NCI-H2107 treated with DMSO at 0.1 percent for 48 hours (cell line): ENCODE results near the gene GNAL.
A peak's percentile ranks its signal among the peaks of the same experiment; 100 is the strongest.
"Not testable (repeated sequence)": the region's sequence is repeated elsewhere in the genome, so short reads cannot be mapped to it uniquely, and the experiment has no call there.

Source experiments
- DNase-seq: peaks from one replicate; lab custom pipeline; 2025; ENCODE audit not compliant: unreplicated experiment; lab: John Stamatoyannopoulos, UW

The GNAL gene

DNA sequence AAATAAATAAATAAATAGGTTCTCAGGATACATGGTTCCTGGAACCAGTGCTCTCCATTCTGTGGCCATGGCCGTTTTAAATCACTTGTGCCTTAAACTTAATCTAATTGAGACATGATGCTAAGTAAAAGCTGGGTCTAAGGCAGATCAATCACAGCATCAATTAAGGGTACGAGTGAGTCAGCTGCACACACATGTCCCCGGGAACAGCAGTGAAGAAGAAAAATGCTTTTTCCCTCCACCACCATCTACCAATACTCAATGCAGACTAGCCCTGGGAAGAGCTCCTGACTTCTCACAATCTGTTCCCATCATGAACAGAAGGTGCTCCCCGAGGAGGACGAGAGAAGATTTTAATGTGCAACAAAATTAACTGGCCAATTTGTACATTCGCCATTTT is 155.4 kb downstream of the GNAL start:
- DNase-seq, result no peak

DNA sequence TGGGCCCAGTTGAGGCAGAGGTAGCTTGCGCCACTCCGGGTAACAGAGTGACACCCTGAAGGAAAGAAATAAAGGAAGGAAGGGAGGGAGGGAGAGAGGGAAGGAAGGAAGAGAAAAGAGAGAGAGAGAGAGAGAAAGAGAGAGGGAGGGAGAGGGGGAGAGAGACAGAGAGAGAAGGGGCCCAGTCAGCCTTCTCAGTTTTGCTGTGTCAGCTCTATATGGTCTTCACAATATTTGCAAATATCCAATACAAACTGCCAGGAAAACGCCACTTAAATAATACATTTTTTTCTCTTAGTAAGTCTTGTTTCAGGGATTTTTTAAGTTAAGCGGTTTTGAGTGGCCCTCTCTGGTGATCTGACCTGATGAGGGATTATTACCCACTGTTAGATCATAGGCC is 156.6 kb downstream of the GNAL start:
- DNase-seq, result no peak

DNA sequence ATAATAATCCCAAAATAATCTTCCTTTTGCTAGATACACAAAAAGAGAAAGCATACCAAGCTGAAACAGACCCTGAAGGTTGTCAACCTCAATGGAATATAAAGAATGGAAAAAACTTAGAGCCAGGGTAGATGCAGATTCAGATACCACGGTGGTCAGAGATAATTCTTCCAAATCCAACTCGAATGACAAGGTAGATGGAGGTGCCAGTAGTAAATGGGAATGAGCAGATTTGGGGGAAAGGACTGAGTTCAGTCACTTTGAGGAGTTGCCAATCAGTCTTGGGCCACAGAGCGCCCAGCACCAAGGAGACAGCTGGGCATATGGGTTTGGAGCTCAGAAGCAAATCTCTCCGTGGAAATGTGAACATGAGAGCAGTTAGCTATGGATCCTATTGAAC is 158.7 kb downstream of the GNAL start:
- no peak for DNase-seq

DNA sequence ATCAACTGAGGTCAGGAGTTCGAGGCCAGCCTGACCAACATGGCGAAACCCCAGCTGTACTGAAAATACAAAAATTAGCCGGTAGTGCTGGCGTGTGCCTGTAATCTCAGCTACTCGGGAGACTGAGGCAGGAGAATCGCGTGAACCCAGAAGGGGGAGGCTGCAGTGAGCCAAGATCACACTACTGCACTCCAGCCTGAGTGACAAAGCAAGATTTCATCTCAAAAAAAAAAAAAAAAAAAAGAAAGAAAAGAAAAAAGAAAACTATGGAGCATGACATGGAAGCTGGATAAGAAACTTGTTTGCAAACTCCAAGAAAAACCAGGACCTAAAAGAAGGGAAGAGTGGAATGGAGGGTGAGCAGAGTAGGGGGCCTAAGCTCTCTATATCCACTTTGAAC is 160.2 kb downstream of the GNAL start:
- no peak for DNase-seq

DNA sequence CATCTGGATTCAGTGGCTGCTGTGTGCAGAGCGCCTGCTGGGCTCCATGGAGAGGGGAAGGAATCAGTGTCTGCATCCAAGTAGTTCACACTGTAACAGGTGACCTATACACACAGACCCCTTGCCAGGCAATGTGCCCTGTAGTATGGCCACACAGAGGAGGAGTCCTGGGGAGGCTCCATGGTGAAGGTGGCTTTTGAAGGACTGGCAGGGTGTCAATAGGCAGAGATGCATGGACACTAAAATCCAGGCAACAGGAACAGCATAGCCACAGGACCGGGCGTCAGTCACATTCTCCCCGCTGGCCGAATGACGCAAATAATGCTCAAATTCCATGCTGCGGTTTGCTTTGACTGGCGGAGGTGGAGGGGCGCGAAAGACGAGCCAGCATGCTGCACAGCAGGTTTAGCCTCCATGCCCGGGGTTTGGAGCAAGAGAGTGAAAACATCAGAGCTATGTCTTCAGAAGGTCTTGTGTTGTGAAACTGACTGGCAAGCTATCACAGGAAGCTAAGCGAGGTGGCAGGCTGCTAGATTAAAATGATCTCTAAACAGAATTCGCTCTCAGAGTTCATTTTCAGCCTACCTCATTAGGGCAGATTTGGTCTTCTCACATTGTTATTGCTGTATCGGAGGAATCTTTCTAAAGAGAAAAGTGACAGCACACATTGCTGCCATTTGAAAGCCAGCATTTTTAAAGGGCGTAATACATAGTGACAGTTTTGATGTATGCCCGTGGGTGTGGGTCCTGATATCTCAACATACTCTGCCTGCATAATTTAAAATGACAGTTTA is 161.0 kb downstream of the GNAL start:
- peak; percentile 45 for DNase-seq

DNA sequence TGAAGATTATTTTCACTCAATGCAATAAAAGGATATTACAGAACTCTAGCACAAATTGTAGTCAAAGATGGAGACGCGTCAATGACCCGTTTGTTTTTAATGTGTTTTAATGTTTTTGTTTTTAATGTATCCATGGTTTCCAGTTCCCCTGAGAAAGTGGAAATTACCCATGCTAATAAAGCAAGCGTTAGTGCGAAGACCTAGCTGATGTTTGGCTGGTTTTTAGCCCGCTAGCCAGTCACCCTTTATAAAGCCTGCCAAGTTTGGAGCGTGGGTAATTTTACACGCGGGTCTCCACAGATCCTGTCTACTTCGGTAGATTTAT is 161.7 kb downstream of the GNAL start:
- DNase-seq, result no peak

DNA sequence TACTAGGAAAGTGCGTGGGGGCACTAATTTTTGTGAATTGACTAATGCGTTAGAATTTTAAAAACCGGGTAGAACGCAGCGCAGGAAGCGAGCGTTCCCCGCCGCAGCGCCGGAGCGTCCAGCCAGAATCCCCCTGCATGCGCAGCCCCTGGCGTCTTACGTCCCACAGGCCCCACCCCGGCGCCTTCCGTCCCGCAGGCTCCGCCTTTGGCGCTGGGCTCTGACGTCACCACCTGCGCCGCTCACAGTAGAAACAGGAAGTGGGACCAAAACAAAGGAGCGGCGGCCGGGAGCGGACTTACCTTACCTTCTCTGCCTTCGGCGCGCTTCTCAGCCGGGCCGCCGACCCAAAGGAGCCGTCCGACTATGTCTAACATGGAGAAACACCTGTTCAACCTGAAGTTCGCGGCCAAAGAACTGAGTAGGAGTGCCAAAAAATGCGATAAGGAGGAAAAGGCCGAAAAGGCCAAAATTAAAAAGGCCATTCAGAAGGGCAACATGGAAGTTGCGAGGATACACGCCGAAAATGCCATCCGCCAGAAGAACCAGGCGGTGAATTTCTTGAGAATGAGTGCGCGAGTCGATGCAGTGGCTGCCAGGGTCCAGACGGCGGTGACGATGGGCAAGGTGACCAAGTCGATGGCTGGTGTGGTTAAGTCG is 162.2 kb downstream of the GNAL start, which contains the start of gene CHMP1B:
TSS of gene CHMP1B (plus strand) at position 268 of the 660 bp plus-strand sequence. CDS start at position 367, 99 bp downstream.
- peak; percentile 41 for DNase-seq

DNA sequence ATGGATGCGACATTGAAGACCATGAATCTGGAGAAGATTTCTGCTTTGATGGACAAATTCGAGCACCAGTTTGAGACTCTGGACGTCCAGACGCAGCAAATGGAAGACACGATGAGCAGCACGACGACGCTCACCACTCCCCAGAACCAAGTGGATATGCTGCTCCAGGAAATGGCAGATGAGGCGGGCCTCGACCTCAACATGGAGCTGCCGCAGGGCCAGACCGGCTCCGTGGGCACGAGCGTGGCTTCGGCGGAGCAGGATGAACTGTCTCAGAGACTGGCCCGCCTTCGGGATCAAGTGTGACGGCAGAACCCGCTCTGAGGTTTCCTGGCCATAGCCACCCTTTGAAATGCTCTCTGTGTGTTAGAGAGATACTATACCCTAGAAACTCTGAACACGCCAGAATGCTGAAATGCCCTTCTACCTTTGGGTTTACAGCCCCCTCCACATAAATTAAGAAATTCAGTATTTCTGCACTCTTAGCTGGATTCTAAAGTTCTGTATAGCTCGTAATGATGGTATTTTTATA is 162.8 kb downstream of the GNAL start:
- DNase-seq, result no peak

DNA sequence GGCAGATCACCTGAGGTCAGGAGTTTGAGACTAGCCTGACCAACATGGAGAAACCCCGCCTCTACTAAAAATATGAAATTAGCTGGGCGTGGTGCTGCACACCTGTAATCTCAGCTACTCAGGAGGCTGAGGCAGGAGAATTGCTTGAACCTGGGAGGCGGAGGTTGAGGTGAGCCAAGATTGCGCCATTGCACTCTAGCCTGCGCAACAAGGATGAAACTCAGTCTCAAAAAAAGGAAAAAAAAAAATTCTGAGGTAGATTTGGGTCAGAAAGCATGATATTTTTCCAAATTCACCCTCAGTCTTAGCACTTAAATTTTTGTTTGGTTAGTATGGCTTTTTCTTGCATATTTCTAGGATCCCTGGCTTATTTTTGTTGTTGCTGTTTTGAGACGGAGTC is 165.5 kb downstream of the GNAL start:
- not testable (repeated sequence) for DNase-seq

DNA sequence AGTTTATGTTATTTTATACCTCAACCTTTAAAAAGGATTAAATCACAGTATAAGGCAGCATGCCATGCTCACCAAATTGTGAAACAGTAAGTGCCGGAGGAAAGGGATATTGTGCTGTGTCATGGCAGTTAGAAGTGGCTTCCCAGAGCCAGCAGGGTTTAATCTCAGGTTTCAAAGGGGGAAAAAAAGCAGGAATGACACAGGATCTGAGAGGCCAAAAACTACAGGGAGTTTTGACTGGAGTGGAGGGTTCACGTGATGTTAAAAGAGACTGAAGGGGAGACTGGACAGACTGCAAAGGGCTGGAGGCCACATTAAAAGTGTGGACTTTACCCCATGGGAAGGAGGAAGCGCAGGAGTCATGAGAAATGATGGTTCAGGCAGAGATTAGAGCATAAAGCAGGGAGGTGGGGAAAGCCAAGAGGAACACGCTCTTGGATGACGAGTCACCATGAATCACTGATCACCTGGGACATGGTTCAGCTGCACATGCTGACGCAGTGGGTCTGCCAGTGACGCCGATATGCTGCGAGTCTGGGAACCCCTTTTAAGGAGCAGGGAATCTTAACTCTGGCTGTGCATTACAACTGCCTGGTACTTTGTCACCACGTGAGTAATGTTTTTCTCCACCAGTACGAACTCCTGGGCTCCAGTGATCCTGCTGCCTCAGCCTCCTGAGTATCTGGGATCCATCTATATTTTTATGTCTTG is 168.3 kb downstream of the GNAL start:
- DNase-seq, result peak; percentile 59

DNA sequence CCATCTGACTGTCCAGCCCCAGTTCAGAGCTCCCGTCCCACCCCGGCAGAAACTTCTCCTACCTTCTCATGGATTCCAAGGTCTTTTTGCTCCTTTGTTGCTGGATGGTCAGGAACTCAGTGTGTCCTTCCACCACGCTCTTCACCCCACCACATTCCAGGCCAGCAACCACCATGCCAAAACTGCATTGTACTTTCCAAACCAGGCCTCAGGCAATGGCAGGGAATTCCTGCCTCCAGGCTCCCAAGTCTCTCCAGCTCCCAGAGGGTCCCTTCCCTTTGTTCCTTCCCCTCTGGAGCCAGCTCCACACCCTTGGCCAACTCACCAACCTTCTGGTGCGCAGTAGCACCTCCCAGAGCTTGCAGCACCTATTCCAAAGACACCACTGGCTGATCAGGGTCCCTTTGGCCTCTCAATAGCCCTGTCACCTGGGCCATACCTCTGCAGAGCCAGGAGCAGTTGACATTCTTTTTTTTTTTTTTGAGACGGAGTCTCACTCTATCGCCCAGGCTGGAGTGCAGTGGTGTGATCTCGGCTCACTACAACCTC is 170.3 kb downstream of the GNAL start:
- no peak for DNase-seq

DNA sequence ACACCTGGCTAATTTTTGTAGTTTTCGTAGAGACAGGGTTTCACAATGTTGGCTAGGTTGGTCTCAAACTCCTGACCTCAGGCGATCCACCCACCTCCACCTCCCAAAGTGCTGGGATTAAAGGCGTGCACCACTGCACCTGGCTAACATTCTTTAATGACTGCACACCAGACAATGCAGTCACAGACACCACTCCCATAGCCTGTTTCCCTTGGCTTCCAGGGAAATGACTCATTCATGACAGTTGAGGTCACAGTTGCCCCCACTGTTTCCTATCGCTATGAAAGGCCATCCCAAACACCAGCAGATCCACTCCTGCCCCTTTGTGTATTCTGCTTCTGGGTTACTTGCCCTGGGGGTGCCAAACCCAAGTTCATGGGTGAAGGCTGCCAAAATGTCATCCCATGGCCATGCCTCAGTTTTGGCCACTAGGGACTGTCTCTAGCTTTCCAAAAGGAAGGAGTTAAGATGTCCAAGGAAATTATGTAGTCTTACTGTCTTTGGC is 170.9 kb downstream of the GNAL start:
- no peak for DNase-seq

DNA sequence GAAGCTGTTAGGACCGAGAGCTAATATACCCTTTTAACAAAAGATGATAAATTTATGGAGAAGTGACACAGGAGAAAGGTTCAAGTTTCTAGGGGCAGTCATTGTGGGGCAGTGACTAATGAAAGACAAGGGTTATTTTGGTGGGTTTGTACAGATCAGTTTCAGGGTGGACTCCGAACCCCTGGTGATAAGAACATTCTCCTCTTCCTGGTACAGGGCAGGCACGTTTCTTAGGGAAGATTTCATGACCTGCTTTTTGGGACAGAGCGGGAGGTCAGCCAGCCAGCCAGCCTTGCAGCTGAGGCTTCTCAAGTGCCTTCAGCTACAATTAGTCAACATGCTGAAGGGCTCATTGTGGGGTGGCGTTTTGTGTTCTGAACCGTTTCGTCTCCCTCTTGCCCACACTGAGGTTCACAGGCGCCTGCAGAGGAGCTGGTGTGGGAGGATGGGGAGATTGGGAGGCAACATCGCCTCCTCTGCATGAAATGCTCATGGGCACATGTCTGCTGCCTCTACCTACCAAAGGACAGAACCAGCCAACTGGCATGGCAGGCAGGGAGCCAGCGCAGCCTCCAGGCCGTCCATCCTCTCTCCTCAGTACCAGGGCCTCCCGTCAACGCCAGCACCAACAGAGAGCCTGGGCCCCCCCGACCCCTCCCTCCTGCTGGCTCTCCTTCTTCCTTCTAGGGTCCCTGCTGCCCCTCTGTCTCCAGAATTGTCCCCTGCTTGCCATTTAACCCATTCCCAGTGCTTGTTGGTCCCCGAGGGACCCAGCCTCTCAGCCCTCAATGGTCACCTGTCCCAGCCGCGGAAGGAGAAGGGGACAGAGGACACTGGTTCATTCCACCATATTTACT is 171.8 kb downstream of the GNAL start:
- no peak for DNase-seq

DNA sequence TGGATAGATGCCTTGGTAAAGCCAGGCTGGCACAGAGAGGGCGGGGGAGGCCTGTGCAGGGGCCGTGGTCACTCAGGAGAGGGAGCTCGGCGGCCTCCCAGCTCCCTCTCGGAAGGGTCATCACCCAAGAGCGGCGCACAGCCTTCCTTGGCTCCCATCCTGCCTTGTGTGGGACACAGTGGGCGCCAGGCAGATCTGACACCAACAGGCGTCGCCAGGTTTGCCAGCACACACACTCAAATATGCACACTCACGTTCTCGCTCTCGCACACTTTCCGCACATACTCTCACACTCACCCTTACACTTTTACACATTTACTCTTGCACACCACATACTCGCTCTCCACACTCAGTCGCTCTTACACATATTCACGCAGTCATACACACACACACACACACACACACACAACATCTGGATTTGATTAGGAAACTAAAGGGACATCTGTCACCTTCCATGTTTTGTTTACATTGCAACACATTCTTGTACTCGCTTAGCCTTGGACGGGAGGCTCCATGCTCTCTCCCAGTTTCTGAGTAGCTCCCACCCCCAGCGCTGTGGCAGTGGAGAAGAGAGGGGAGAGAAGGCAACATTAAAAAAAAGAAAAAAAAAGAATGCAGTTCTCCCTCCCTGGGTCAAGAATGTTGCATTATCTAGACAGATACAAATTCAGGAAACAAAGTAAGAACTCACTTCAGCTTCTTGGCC is 172.7 kb downstream of the GNAL start:
- no peak for DNase-seq

DNA sequence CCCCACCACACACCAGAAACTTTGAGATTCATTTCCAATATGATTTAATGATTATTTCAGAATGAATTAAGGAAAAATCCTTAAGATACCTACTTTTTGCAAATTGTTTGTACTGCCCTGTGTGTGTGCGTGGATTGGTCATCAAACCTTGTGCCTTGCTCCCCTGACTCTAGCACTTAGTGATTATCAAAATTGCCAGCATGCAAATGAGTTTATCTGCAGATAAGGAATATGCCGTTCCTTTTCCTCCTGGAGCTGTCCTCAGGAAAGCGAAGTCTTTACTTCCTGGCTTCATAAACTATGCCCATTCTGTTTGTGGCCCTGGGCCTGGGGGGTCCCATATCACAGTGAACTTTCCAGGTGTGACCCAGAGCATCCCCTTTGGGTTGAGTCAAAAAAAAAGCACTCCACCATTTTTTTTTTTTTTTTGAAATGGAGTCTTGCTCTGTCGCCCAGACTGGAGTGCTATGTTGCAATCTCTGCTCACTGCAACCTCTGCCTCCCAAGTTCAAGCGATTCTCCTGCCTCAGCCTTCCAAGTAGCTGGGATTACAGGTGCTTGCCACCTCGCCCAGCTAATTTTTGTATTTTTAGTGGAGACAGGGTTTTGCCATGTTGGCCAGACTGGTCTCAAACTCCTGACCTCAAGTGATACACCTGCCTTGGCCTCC is 173.5 kb downstream of the GNAL start:
- DNase-seq, result no peak

DNA sequence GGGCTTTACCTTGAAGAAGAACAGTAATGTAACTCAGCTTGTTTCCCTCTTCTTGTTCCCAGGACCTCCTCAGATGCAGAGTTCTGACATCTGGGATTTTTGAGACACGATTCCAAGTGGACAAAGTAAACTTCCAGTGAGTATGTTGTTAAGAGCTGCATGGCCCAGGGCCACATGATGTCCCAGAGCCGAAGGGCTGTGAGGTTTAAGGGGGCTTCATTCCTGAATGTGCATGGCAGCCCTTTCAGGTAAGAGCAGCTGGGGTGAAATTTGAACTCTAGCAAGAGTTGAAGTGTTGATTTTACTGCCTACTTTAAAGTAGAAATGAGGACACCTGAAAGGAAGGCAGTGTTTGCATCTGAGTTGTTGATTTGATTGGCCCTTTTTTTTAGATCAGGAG is 175.4 kb downstream of the GNAL start:
- DNase-seq, result no peak

DNA sequence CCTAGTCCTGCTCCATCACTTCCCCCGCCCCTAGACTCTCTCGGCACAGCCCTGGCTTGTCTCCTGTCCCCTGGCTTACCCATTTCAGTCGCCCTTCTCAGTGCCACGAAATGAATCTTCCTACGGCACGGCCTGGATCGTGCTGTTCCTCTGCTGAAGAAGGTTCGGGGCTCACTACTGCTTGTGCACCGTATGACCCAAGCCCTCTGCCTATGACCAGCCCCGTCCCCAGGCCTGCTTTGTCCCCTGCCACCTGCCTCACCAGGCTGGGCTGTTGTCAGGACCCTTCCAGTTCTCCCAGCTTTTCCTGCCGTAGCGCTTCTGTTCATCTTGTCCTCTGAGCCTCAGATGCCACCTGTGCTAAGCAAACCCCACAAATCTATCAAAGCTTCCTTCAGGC is 176.0 kb downstream of the GNAL start:
- DNase-seq, result no peak

DNA sequence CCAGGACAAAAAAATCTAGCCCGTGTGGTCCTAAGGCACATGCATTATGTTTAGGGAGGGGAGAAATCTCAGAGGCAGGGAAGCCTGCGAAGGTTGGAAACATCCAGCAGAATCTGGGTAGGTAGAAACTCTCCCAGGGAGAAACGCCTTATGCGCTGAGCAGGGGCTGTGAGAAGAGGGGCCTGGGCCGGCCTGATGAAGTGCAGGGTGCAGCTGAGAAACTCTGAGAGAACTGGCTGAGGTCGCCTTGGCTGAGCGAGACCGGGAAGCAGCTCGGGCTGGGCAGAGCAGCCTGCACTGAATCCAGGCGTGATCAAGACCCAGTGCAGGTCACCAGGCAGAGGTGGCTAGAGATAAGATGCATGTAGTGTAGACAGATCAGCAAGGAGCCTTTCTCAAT is 177.3 kb downstream of the GNAL start:
- DNase-seq, result no peak

DNA sequence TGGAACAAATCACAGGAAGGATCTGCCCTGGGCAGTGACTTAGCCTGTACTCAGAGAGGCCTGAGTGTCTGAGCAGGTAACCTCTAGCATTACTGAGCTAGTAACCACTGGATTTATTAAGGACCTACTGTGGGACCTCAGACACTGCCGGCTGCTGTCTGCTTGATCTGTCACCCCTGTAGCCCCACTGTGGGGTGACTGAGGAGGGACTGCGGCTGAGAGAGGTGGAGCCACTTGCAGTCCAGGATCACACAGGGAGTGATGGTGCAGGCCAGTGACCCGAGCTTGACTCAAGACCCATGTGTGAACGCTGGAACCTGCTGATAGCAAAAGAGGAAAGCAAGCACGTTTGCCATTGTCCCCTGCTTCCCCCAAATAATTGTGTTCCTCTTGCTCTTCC is 177.7 kb downstream of the GNAL start:
- DNase-seq, result no peak
